ENCODE data around the gene KLHL30.

The KLHL30 gene

GRCh38 chr2:238149841-238150572, 11.5 kb downstream of the KLHL30 start:
- DNase-seq (ENCODE audit: low spot score): no peak

DNA sequence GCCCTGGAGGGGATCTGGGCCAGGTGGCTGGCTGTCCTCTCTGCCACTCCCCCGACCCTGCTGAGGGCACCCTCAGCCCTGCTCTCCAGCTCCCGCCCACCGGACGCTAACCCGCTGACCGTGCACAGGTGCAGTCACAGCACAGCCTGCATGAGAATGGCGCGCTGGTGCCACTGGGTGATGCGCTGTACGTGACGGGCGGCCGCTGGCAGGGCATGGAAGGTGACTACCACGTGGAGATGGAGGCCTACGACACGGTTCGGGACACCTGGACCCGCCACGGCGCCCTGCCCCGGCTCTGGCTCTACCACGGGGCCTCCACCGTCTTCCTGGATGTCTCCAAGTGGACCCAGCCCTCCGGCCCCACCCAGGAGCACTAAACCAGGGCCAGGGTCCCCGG, 12.2 kb downstream of the KLHL30 start:
- DNase-seq (ENCODE audit: low spot score): no peak

- DNase-seq (ENCODE audit: low spot score): no peak
These were observed 12.7 kb downstream of the KLHL30 start for GRCh38 chr2:238151205-238151604.

DNA sequence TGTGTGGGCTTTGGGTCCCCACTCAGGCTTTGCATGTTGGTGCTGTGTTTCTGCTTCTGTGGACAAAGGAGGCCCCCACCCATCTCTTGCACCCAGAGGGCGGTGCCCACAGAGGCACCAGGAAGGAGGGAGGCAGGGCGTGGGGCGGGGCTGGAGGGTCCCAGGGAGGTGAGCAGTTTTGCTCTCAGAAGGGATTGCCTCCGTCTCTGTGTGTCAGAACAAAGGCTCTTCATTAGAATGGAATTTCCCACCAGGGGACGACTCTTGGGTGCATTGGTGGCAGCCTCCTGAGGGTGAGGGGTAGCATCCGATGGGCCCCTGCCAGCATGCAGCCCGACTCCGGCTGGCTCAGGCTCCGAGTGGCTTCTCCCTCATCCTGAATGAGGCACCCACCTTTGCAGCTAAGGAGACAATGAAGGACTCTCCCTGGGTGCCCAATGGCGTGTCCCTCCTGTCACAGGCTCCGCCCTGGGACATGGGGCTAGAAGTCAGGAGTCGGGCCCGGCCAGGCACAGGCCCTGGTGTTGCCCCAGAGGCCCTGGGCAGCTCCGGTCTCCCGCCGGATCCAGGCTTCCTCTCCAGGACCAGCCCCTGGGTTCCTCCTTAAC, 13.3 kb downstream of the KLHL30 start:
- no peak for DNase-seq (ENCODE audit: low spot score)

- DNase-seq (ENCODE audit: low spot score): no peak
These were observed 14.6 kb downstream of the KLHL30 start for GRCh38 chr2:238152771-238153688.

DNA sequence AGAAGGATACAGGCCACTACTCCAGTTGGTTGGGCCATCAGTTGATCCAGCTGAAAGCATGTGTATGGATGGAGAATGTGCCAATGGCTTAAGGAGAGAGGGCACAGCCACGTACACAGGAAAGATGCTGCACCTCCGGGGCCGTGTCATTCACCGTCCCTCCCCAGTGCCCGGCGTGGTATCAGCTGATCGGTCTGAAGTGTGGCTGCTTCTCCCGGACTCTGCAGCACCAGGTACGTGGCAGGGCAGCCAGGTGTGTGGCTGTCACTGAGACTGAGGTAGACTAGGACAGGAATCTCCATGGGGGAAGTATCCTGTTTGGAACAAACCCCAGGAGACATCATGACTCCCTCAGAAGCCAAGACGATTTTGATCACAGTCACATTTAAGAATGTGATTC, 16.1 kb downstream of the KLHL30 start:
- DNase-seq (ENCODE audit: low spot score): no peak

GRCh38 chr2:238155051-238155760, 16.7 kb downstream of the KLHL30 start:
- DNase-seq (ENCODE audit: low spot score): no peak

GRCh38 chr2:238155761-238156694, 17.6 kb downstream of the KLHL30 start:
- DNase-seq (ENCODE audit: low spot score): no peak

GRCh38 chr2:238157506-238158017, 19.1 kb downstream of the KLHL30 start:
- no peak for DNase-seq (ENCODE audit: low spot score)

DNA sequence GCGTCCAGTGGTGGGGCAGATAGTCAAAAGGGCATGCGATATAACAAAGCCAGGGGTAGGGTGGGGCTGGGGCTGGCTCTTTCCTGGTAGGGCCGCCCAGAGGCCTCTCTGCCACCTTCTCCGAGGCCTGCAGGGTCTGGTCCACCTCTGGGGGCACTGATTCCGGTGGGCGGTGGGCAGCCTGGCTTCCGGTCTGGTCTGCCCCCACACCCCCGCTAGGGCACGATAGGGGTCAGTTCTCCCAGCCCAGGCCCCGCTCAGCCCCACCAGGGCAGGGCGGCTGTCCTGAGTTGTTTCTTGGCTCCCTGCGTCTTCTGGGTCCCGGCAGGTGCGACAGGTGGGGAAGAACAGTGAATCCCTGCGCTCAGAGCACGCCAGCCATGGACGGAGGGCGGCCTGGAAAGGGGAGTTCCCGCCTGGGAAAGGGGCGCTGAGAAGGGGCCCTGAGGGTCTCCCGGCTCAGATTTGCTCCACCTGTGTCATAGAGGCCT, 19.6 kb downstream of the KLHL30 start:
- no peak for DNase-seq (ENCODE audit: low spot score)

DNA sequence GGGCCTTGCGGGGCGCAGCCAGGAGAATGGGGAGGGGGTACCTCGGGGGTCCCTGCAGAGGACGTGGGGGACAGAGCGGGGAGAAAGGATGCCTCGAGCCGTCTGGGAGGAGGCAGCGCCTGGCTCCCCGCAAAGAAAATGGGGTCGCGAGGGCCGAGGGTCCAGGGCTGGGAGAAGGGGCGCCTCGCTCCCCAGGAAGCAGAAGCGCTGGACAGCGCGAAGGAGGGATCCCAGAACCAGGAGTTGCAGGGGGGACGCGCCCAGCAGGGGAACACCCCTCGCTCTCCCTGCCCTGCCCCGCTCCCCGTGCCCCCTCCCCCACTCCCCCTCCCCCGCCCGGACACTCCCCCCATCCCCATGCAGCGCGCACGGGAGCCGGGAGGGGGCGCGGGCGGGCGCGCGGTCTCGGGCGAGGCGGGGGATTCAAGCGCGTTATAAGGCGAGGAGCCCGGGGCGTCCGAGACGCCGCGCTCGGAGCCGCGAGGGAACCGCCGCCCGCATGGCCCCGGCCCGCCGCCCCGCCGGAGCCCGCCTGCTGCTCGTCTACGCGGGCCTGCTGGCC, 20.1 kb downstream of the KLHL30 start, which contains the start of gene ERFE:
Gene ERFE (plus strand): TSS at position 462 of the 562 bp plus-strand sequence. CDS start 38 bp downstream, at position 500.
- DNase-seq (ENCODE audit: low spot score): no peak

- no peak for DNase-seq (ENCODE audit: low spot score)
These were observed 20.6 kb downstream of the KLHL30 start for GRCh38 chr2:238159071-238159539.

- DNase-seq (ENCODE audit: low spot score): no peak
These were observed 21.3 kb downstream of the KLHL30 start for GRCh38 chr2:238159661-238160205.

DNA sequence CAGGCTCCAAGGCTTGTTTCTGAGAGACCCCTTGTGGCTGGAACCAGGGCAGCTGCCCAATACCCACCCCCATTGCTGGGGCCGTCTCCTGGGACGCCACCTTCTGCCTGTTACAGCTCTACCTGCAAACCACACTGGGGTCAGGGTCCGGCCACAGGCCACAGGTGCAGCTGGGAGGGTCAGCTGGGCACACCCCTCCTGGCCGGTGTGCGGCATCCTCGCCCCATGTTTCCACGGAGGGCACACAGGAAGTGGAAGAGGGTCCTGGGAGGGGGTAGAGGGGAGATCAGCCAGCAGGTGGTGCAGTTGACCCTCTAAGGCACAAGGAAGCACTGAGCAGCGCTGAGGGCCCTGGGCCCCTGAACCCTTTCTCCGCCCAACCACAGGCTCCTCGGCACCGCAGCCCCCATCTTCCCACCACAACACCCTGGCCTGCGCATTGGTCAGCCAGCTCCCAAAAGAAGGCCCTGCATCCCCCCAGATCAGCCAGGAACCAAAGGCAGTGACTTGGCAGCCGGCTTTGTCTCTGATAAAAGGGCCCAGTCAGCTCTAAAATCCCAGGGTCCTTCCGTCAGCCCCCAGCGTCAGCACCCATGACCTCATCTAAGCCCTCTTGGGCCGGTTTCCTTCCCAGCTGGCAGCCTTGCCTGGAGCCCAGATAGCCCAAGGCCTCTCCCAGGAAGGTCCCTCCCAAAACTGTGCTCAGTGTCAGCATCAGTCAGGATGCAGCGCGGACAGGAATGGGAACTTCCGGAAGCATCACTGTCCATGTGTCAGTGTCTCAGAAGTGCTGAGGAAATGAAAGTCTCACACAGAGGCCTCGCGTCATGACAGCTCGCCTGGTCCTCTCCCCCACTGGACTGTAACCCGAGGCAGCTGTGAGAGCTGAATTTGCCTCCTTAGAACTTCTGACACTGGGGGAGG, 22.0 kb downstream of the KLHL30 start:
- DNase-seq (ENCODE audit: low spot score): peak; percentile 88

GRCh38 chr2:238161291-238162051, 23.0 kb downstream of the KLHL30 start:
- no peak for DNase-seq (ENCODE audit: low spot score)

- DNase-seq (ENCODE audit: low spot score): no peak
These were observed 23.9 kb downstream of the KLHL30 start for GRCh38 chr2:238162251-238162845.

GRCh38 chr2:238162846-238163441, 24.5 kb downstream of the KLHL30 start:
- no peak for DNase-seq (ENCODE audit: low spot score)
